ENCODE results near the gene CDC42. TPM values are rescaled to one million over a fixed set of nuclear protein-coding genes. Genes with fewer than 3 reads are reported as not detected.

Gene CDC42
- total and polyA plus RNA-seq, 9 of the 15 experiments (the other 6 are each of a cell fraction or from before 2014, with no cell fraction given), result 186 to 398 (median 325) TPM

DNA sequence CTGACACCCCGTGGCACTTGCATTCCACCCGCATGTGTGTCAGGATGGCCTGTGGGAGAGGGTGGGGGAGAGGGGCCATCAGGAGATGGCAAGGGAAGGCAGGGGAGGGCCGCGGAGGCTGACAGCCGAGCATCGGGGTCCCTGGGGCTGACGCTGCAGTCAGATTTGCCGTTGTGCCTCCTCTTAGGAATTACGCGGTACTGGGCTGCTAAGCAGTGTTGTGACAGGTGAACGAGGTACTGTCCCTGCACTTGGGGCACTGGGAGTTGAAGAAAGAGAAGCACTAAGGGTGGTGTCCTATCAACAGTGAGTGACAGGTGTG lies 67.9 kb downstream of the CDC42 start:
- intact Hi-C loops (cut with micrococcal nuclease), result no loop called here
- WGBS (ENCODE audit: insufficient coverage, low coverage, missing lambda C conversion rate), result 73% methylated on average over 11 of the region's 11 CpGs
- H2AFZ ChIP-seq (ENCODE audit: low read depth, low read length), result no peak overlapping the region
- FAIRE-seq (no peak), DNase-seq (ENCODE audit: extremely low read depth in 1 of 4, low spot score in 3 of 4) (no peak), ATAC-seq (no peak)
- H3K4me3 ChIP-seq, result no peak overlapping the region
- no peaks in the 10 kb centered on the region for H3K27me3 ChIP-seq (ENCODE audit: control insufficient read depth in 2 of 2, insufficient read depth in 2 of 2, low read length in 2 of 2)
- H3K27ac ChIP-seq (ENCODE audit: extremely low read depth, low read depth, low read length), result no peak overlapping the region
- peak overlapping the region in 1 of 2 experiments; percentile 35; a peak in 2 of 4 replicates for H3K9ac ChIP-seq (ENCODE audit: insufficient read depth in 1 of 2, low read depth in 2 of 2, low read length in 2 of 2)
- in situ Hi-C loops (cut with MboI), result no loop called here
- peaks cover 22% of the 10 kb centered on the region; the same call in 1 of the 2 replicates for H4K20me1 ChIP-seq (replicated peaks; ENCODE audit: control insufficient read depth, insufficient read depth, low read length)
- no TSS peak for BruUV-seq (replicated peaks)
- no peaks in the 10 kb centered on the region for H3K9me3 ChIP-seq (replicated peaks; ENCODE audit: control insufficient read depth, insufficient read depth, low read depth, low read length)
- no peak overlapping the region for H3K4me2 ChIP-seq (ENCODE audit: insufficient read depth, low read length)
- H3K4me1 ChIP-seq (replicated peaks in 1 of 2; ENCODE audit: control insufficient read depth in 2 of 2, insufficient read depth in 2 of 2, low read length in 2 of 2), result peaks cover 14 to 46% of the 10 kb centered on the region in 2 experiments
- CTCF ChIA-PET (ENCODE audit: low intra/inter-chr PET ratio), result no interaction called here
- peaks cover 2% of the 10 kb centered on the region; the same call in 1 of the 3 replicates for H3K36me3 ChIP-seq (ENCODE audit: control insufficient read depth, insufficient read depth, low read length)
- POLR2A ChIA-PET, result interaction anchor here (2.0 kb wide), 1 partner anchor 10 kb away, joined by 10 read pairs; no protein-coding TSS in a partner anchor
- H3K9me1 ChIP-seq (ENCODE audit: control insufficient read depth, insufficient read depth, low read length), result peaks cover 4% of the 10 kb centered on the region
- no peaks in the 10 kb centered on the region for H3K79me2 ChIP-seq (ENCODE audit: control insufficient read depth, insufficient read depth, low read length)
- no peak for TF ChIP-seq MYNN (IDR thresholded peaks at IDR 0.05)
- no peak for TF ChIP-seq MYNN (CRISPR knock-in tag; IDR thresholded peaks at IDR 0.05)
- TF ChIP-seq BRF1 (IDR thresholded peaks at IDR 0.05; ENCODE audit: borderline replicate concordance, extremely low read depth, insufficient read length), result no peak
- no peak for TF ChIP-seq SMARCB1 (IDR thresholded peaks at IDR 0.05; ENCODE audit: insufficient read length, low read depth)
- TF ChIP-seq, protein P1, sequence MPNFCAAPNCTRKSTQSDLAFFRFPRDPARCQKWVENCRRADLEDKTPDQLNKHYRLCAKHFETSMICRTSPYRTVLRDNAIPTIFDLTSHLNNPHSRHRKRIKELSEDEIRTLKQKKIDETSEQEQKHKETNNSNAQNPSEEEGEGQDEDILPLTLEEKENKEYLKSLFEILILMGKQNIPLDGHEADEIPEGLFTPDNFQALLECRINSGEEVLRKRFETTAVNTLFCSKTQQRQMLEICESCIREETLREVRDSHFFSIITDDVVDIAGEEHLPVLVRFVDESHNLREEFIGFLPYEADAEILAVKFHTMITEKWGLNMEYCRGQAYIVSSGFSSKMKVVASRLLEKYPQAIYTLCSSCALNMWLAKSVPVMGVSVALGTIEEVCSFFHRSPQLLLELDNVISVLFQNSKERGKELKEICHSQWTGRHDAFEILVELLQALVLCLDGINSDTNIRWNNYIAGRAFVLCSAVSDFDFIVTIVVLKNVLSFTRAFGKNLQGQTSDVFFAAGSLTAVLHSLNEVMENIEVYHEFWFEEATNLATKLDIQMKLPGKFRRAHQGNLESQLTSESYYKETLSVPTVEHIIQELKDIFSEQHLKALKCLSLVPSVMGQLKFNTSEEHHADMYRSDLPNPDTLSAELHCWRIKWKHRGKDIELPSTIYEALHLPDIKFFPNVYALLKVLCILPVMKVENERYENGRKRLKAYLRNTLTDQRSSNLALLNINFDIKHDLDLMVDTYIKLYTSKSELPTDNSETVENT (CRISPR knock-in tag; IDR thresholded peaks at IDR 0.05), result no peak
